ENCODE results near the gene RASAL1. TPM values are rescaled to one million over a fixed set of nuclear protein-coding genes. Genes with fewer than 3 reads are reported as not detected.

The RASAL1 gene
- total RNA-seq, result under 1 TPM in 1 of 4 donors, not detected in 3; 0.89 TPM
- not detected for polyA plus RNA-seq
- long read RNA-seq, donor 1, result 0 reads
- long read RNA-seq, donor 2, result 0 reads

GRCh38 chr12:113135178-113136127 lies at the start of gene RASAL1:
Gene RASAL1, minus strand, starts transcription at chr12:113135761. Its CDS starts 299 bp downstream, at chr12:113135462.
- no peak within 1 kb of the TSS for H3K27ac ChIP-seq
- H3K36me3 ChIP-seq (ENCODE audit: insufficient read depth in 1 of 2, low read depth in 1 of 2), result no peaks in the 10 kb centered on the region
- no peak for ATAC-seq
- H3K4me1 ChIP-seq, result no peaks in the 10 kb centered on the region
- no peaks in the 10 kb centered on the region for H3K9me3 ChIP-seq
- peaks cover 0 to 56% (median 8%) of the 10 kb centered on the region in 3 donors for H3K27me3 ChIP-seq (ENCODE audit: insufficient read depth in 3 of 3, low read length in 2 of 3)
- no peak within 1 kb of the TSS for H3K4me3 ChIP-seq
- intact Hi-C loops (cut with DNase I), result no loop called here
- 3 to 4% (median 4%) methylated on average over 52 to 68 of the region's 68 CpGs for WGBS, 3 donors
- no peak for TF ChIP-seq CTCF (IDR thresholded peaks at IDR 0.05)
- DNase-seq, result peak in 1 of 2 donors; percentile 35

GRCh38 chr12:113184900-113185179 lies 49.3 kb upstream of the RASAL1 start:
- peak; percentile 88 to 94 for DNase-seq
- H3K27me3 ChIP-seq (ENCODE audit: insufficient read depth in 3 of 3, low read length in 2 of 3), result no peaks in the 10 kb centered on the region
- H3K27ac ChIP-seq, result peak overlapping the region; percentile 98
- ATAC-seq, result peak; percentile 86 to 93 (median 90)
- H3K4me3 ChIP-seq, result peak overlapping the region; percentile 93
- no peak for TF ChIP-seq CTCF (IDR thresholded peaks at IDR 0.05)
- WGBS, 3 donors, result 0 to 1% (median 0%) methylated on average over 20 of the region's 20 CpGs
- intact Hi-C loops (cut with DNase I), result loop anchor here (5.0 to 10.0 kb wide), 2 partner anchors 37 to 180 kb away; partner anchors contain the start of gene TPCN1 (in 1 of the 2)
- peaks cover 20% of the 10 kb centered on the region for H3K4me1 ChIP-seq
- H3K36me3 ChIP-seq (ENCODE audit: insufficient read depth in 1 of 2, low read depth in 1 of 2), result peaks cover 13 to 34% of the 10 kb centered on the region in 2 donors
- no peaks in the 10 kb centered on the region for H3K9me3 ChIP-seq

GRCh38 chr12:113184098-113184899 lies 48.7 kb upstream of the RASAL1 start:
- WGBS, 3 donors, result 26 to 31% (median 27%) methylated on average over 26 of the region's 26 CpGs
- DNase-seq (peak in 1 of 2 donors; percentile 71), ATAC-seq (peak; percentile 32 to 51 (median 46))
- H3K4me1 ChIP-seq, result peaks cover 20% of the 10 kb centered on the region
- TF ChIP-seq CTCF (IDR thresholded peaks at IDR 0.05), result no peak
- H3K4me3 ChIP-seq, result peak overlapping the region; percentile 93
- peaks cover 13 to 37% of the 10 kb centered on the region in 2 donors for H3K36me3 ChIP-seq (ENCODE audit: insufficient read depth in 1 of 2, low read depth in 1 of 2)
- no peaks in the 10 kb centered on the region for H3K27me3 ChIP-seq (ENCODE audit: insufficient read depth in 3 of 3, low read length in 2 of 3)
- H3K27ac ChIP-seq, result peak overlapping the region; percentile 98
- H3K9me3 ChIP-seq, result no peaks in the 10 kb centered on the region
- intact Hi-C loops (cut with DNase I), result loop anchor here in 1 of 2 donors (10.0 kb wide), 1 partner anchor 181 kb away; no protein-coding TSS in a partner anchor

DNA sequence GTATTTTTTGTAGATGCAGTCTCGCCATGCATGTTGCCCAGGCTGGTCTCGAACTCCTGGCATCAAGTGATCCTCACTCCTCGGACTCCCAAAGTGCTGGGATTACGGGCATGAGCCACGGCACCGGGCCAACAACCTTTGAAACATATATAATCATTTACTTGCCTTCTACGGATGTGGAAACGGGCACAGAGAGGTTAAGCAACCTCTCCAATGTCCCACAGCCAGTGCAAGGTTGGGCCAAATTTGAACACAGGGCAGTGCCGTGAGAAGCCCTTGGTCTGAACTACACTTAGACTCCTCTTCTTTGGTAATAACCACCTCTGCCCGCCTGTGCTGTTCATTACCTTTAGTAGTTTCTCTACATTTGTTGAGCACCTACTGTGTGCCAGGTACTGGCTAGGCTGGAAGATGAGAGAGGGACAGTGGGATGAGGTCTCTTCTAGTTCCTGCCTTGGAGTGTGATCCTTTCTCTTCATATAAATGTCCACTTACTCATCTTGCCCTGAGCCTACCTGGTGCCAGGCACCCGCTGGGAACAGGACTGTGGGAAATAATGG lies 47.5 kb upstream of the RASAL1 start:
- intact Hi-C loops (cut with DNase I), result loop anchor here in 1 of 2 donors (10.0 kb wide), 1 partner anchor 182 kb away; no protein-coding TSS in a partner anchor
- H3K27me3 ChIP-seq (ENCODE audit: insufficient read depth in 3 of 3, low read length in 2 of 3), result no peaks in the 10 kb centered on the region
- no peak for TF ChIP-seq CTCF (IDR thresholded peaks at IDR 0.05)
- peaks cover 20% of the 10 kb centered on the region for H3K4me1 ChIP-seq
- ATAC-seq, result no peak
- H3K27ac ChIP-seq, result no peak overlapping the region
- H3K9me3 ChIP-seq, result no peaks in the 10 kb centered on the region
- 91 to 94% (median 94%) methylated on average over 11 of the region's 11 CpGs for WGBS, 3 donors
- peaks cover 13 to 38% of the 10 kb centered on the region in 2 donors for H3K36me3 ChIP-seq (ENCODE audit: insufficient read depth in 1 of 2, low read depth in 1 of 2)
- no peak for DNase-seq
- H3K4me3 ChIP-seq, result no peak overlapping the region

All from psoas muscle (tissue), 8 donors.